HG03097 (cell line): Measurements from ENCODE around the gene THUMPD2.

ENCODE experiments used
- ATAC-seq: cut with Tn5 transposase; IDR thresholded peaks from one replicate; pipeline ENCODE4 v1.9.1; 2021; ENCODE audit not compliant: unreplicated experiment, low FRiP score

Gene THUMPD2

GRCh38 chr2:39720970-39721369 lies 58.1 kb downstream of the THUMPD2 start:
- no peak for ATAC-seq

GRCh38 chr2:39719317-39719716 lies 59.7 kb downstream of the THUMPD2 start:
- ATAC-seq = no peak

- no peak for ATAC-seq
Measured at GRCh38 chr2:39718483-39718882, 60.6 kb downstream of the THUMPD2 start.

- no peak for ATAC-seq
Measured at GRCh38 chr2:39717067-39717466, 62.0 kb downstream of the THUMPD2 start.

- no peak for ATAC-seq
Measured at GRCh38 chr2:39715822-39716221, 63.2 kb downstream of the THUMPD2 start.

- ATAC-seq = no peak
Measured at GRCh38 chr2:39715095-39715494, 64.0 kb downstream of the THUMPD2 start.

GRCh38 chr2:39712953-39713352 lies 66.1 kb downstream of the THUMPD2 start:
- ATAC-seq = no peak

GRCh38 chr2:39710807-39711206 lies 68.3 kb downstream of the THUMPD2 start:
- ATAC-seq = no peak

GRCh38 chr2:39708003-39708402 lies 71.1 kb downstream of the THUMPD2 start:
- no peak for ATAC-seq

GRCh38 chr2:39706945-39707344 lies 72.1 kb downstream of the THUMPD2 start:
- no peak for ATAC-seq

- no peak for ATAC-seq
Measured at GRCh38 chr2:39706312-39706711, 72.7 kb downstream of the THUMPD2 start.

GRCh38 chr2:39705638-39706037 lies 73.4 kb downstream of the THUMPD2 start:
- ATAC-seq = no peak

- ATAC-seq = no peak
Measured at GRCh38 chr2:39704540-39704939, 74.5 kb downstream of the THUMPD2 start.

GRCh38 chr2:39703181-39703872 lies 75.7 kb downstream of the THUMPD2 start:
- ATAC-seq = no peak

- no peak for ATAC-seq
Measured at GRCh38 chr2:39701137-39701536, 77.9 kb downstream of the THUMPD2 start.

GRCh38 chr2:39697454-39697853 lies 81.6 kb downstream of the THUMPD2 start:
- no peak for ATAC-seq

GRCh38 chr2:39696838-39697237 lies 82.2 kb downstream of the THUMPD2 start:
- ATAC-seq = no peak

- ATAC-seq = no peak
Measured at GRCh38 chr2:39696101-39696553, 82.9 kb downstream of the THUMPD2 start.

- no peak for ATAC-seq
Measured at GRCh38 chr2:39693245-39693644, 85.8 kb downstream of the THUMPD2 start.

GRCh38 chr2:39689876-39690275 lies 89.2 kb downstream of the THUMPD2 start:
- ATAC-seq = no peak

GRCh38 chr2:39689272-39689841 lies 89.7 kb downstream of the THUMPD2 start:
- no peak for ATAC-seq

- no peak for ATAC-seq
Measured at GRCh38 chr2:39688181-39688580, 90.9 kb downstream of the THUMPD2 start.
